Lower lobe of right lung (tissue), 2 donors: ENCODE results near the gene PCSK5. TPM values are rescaled to one million over a fixed set of nuclear protein-coding genes. Genes with fewer than 3 reads are reported as not detected.

Experiments used
- ATAC-seq, 2 donors: fragments of 200-7000 bp; cut with Tn5 transposase; one replicate each; pipeline ENCODE4 v1.9.1; 2020 to 2022; ENCODE audit warnings: mild to moderate bottlenecking in 2 of 2, moderate library complexity in 2 of 2
- DNase-seq: peaks from one replicate; pipeline ENCODE4 v3.0.0-alpha.2; 2020
- H3K27ac ChIP-seq: fragments of 200-600 bp; one replicate; pipeline ENCODE4 v1.8.0; 2022
- H3K27me3 ChIP-seq: fragments of 200-600 bp; one replicate; pipeline ENCODE4 v1.8.0; 2022; ENCODE audit warnings: low read depth
- H3K36me3 ChIP-seq: fragments of 200-600 bp; one replicate; pipeline ENCODE4 v1.8.0; 2022; ENCODE audit warnings: mild to moderate bottlenecking
- H3K4me1 ChIP-seq: fragments of 200-600 bp; one replicate; pipeline ENCODE4 v1.8.0; 2022
- H3K4me3 ChIP-seq: fragments of 200-600 bp; one replicate; pipeline ENCODE4 v1.8.0; 2022; ENCODE audit warnings: mild to moderate bottlenecking
- H3K9me3 ChIP-seq: fragments of 200-600 bp; one replicate; pipeline ENCODE4 v1.8.0; 2022
- CTCF ChIP-seq: fragments of 200-600 bp; IDR thresholded peaks from one replicate; pipeline ENCODE4 v1.8.0; 2022; ENCODE audit warnings: antibody characterized with exemption, mild to moderate bottlenecking
- intact Hi-C: fragments of 100-400 bp; cut with DNase I; formaldehyde crosslinking; loops from one replicate; pipeline ENCODE4 v1.11.0; 2022
- total RNA-seq: library from RNA; stranded (reverse); fragmentation: NEBNext Ultra II Directional; extraction: Animal tissue kit (Norgen Biotek cat#: 25700); gene quantifications from one replicate; pipeline ENCODE4 v1.2.1, GENCODE V29; 2021
- donor health status: DM: no; HTN: yes; CAD: no; lungs with severe emphysema.

Gene PCSK5
- total RNA-seq, 1 donor from 2014 or later: 18.1 TPM

- peaks cover 21% of the 10 kb centered on the region for H3K4me1 ChIP-seq
- DNase-seq: no peak
- H3K4me3 ChIP-seq: no peak overlapping the region
- no peaks in the 10 kb centered on the region for H3K9me3 ChIP-seq
- no peak for TF ChIP-seq CTCF
- H3K27ac ChIP-seq: no peak overlapping the region
- intact Hi-C loops: no loop called here
- ATAC-seq: no peak
- H3K27me3 ChIP-seq: no peaks in the 10 kb centered on the region
- H3K36me3 ChIP-seq: peaks cover 18% of the 10 kb centered on the region
These were observed 209.0 kb downstream of the PCSK5 start for GRCh38 chr9:76099516-76099915.

GRCh38 chr9:76101075-76101474 lies 210.6 kb downstream of the PCSK5 start:
- ATAC-seq (no peak), DNase-seq (no peak)
- Histone ChIP-seq H3K4me1 (peaks cover 21% of the 10 kb centered on the region), H3K36me3 (peaks cover 13% of the 10 kb centered on the region), H3K27me3 (no peaks in the 10 kb centered on the region), H3K9me3 (no peaks in the 10 kb centered on the region), H3K27ac (no peak overlapping the region), H3K4me3 (no peak overlapping the region)
- intact Hi-C loops: no loop called here
- TF ChIP-seq CTCF: no peak

- intact Hi-C loops: no loop called here
- no peak overlapping the region for H3K27ac ChIP-seq
- H3K4me3 ChIP-seq: no peak overlapping the region
- no peaks in the 10 kb centered on the region for H3K9me3 ChIP-seq
- no peak for TF ChIP-seq CTCF
- peaks cover 13% of the 10 kb centered on the region for H3K36me3 ChIP-seq
- DNase-seq (no peak), ATAC-seq (no peak)
- H3K4me1 ChIP-seq: peaks cover 21% of the 10 kb centered on the region
- no peaks in the 10 kb centered on the region for H3K27me3 ChIP-seq
These were observed 211.0 kb downstream of the PCSK5 start for GRCh38 chr9:76101491-76101890.

GRCh38 chr9:76101947-76102346 lies 211.5 kb downstream of the PCSK5 start:
- ATAC-seq: no peak
- TF ChIP-seq CTCF: no peak

GRCh38 chr9:76103531-76104315 lies 213.2 kb downstream of the PCSK5 start:
- H3K27ac ChIP-seq: no peak overlapping the region
- no peaks in the 10 kb centered on the region for H3K9me3 ChIP-seq
- peaks cover 7% of the 10 kb centered on the region for H3K36me3 ChIP-seq
- DNase-seq (no peak), ATAC-seq (no peak)
- peaks cover 21% of the 10 kb centered on the region for H3K4me1 ChIP-seq
- intact Hi-C loops: no loop called here
- no peak for TF ChIP-seq CTCF
- H3K4me3 ChIP-seq: no peak overlapping the region
- no peaks in the 10 kb centered on the region for H3K27me3 ChIP-seq

More at GRCh38 chr9:76101947-76102346, 211.5 kb downstream of the PCSK5 start:
- Histone ChIP-seq H3K9me3 (no peaks in the 10 kb centered on the region), H3K27ac (no peak overlapping the region), H3K27me3 (no peaks in the 10 kb centered on the region), H3K4me3 (no peak overlapping the region), H3K4me1 (peaks cover 21% of the 10 kb centered on the region), H3K36me3 (peaks cover 13% of the 10 kb centered on the region)
- no peak for DNase-seq
- intact Hi-C loops: no loop called here
